ENCODE results near the gene MMP26.

The MMP26 gene

DNA sequence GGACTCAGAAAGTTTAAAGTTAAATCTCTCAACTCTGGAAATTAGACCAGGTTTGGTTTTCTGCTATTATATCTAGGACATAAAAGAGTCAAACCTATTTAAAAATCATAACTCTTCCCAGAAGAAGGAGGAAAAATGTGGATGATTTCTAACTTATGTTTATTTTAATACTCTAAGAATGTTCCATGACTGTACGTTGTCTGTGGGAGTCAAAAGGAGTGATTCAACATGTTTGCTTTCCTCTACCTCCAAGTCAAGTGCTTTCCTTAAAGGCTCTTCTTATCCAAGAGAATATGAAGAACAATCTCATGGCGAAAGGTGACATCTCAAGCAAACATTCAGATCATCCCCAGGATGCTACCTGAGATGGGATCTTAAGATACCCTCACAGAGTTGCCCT is 39.2 kb upstream of the MMP26 start:
- Histone ChIP-seq H3K36me3 (replicated peaks) (no peaks in the 10 kb centered on the region), H3K27me3 (replicated peaks) (no peaks in the 10 kb centered on the region), H3K4me3 (ENCODE audit: low read depth, low read length) (no peak overlapping the region), H3K27ac (peak overlapping the region; percentile 35)
- TF ChIP-seq, protein P1, sequence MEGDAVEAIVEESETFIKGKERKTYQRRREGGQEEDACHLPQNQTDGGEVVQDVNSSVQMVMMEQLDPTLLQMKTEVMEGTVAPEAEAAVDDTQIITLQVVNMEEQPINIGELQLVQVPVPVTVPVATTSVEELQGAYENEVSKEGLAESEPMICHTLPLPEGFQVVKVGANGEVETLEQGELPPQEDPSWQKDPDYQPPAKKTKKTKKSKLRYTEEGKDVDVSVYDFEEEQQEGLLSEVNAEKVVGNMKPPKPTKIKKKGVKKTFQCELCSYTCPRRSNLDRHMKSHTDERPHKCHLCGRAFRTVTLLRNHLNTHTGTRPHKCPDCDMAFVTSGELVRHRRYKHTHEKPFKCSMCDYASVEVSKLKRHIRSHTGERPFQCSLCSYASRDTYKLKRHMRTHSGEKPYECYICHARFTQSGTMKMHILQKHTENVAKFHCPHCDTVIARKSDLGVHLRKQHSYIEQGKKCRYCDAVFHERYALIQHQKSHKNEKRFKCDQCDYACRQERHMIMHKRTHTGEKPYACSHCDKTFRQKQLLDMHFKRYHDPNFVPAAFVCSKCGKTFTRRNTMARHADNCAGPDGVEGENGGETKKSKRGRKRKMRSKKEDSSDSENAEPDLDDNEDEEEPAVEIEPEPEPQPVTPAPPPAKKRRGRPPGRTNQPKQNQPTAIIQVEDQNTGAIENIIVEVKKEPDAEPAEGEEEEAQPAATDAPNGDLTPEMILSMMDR (IDR thresholded peaks at IDR 0.05; ENCODE audit: low read depth, low read length, missing control alignments), result no peak
- DNase-seq, result peak; percentile 32
- in situ Hi-C loops (cut with HindIII; ENCODE audit: low pct_ligation_motif_present, low sequenced_read_pairs), result no loop called here

DNA sequence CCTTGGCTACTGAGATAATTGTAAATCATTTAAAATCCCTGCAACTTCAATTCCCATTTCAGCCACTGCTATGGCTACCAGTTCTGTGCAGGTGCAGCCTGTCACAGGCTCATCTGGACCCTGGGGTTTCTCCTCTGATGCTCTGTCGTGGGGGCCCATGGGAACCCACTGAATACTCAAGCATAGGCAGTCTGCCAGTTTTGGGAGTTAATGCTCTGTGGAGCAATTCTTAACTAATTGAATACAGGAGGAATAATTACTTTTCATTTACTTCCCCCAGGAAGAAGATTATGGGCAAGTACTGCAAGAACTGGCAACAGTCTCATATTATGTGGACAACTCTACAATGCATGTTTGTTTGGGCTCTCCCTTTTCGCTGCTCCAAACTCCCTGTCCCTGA is 32.8 kb upstream of the MMP26 start:
- TF ChIP-seq, protein P1 (IDR thresholded peaks at IDR 0.05; ENCODE audit: low read depth, low read length, missing control alignments), result no peak
- H3K27ac ChIP-seq, result no peak overlapping the region
- no peak for DNase-seq
- H3K36me3 ChIP-seq (replicated peaks), result no peaks in the 10 kb centered on the region
- H3K27me3 ChIP-seq (replicated peaks), result no peaks in the 10 kb centered on the region
- no peak overlapping the region for H3K4me3 ChIP-seq (ENCODE audit: low read depth, low read length)
- in situ Hi-C loops (cut with HindIII; ENCODE audit: low pct_ligation_motif_present, low sequenced_read_pairs), result no loop called here

DNA sequence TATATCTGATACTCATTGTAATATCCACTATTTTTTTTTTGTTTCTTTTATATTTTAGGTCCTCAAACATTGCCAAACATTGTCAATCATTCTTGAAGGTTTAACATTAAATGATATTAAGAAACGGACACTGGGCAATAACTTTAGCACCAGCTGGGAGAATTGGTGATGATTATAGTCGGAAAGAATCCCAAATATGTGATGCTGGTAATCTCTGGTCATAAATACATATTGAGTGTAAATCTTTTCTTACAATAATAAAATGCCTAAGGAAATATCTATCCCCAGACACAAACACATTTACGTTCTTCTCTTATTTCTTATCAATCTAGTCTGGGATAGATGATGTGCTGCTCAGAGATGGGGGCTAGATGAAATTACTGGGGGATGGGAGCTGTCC is 32.1 kb upstream of the MMP26 start:
- Histone ChIP-seq H3K27ac (peak overlapping the region; percentile 36), H3K27me3 (replicated peaks) (no peaks in the 10 kb centered on the region), H3K36me3 (replicated peaks) (no peaks in the 10 kb centered on the region), H3K4me3 (ENCODE audit: low read depth, low read length) (no peak overlapping the region)
- DNase-seq, result no peak
- TF ChIP-seq, protein P1 (IDR thresholded peaks at IDR 0.05; ENCODE audit: low read depth, low read length, missing control alignments), result no peak
- in situ Hi-C loops (cut with HindIII; ENCODE audit: low pct_ligation_motif_present, low sequenced_read_pairs), result no loop called here

DNA sequence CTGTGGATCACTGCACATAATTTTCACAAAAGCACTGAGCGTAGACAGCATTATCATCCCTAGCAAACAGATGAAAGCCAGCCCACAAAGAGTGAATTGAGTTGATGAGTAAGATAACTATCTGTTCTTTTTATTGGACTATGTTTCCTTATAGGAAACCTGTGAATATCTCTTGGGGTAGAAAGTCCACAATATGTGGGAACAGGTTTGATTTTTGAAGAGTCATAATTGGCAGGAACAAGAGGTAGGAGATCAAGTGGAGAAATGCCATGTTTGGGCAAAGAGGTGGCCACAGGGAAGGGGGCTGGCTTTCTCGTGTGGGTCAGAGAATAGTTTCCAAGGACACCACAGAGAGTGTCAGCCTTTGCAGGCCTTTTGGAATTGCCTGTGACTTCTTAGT is 30.8 kb upstream of the MMP26 start:
- in situ Hi-C loops (cut with HindIII; ENCODE audit: low pct_ligation_motif_present, low sequenced_read_pairs), result no loop called here
- Histone ChIP-seq H3K4me3 (ENCODE audit: low read depth, low read length) (no peak overlapping the region), H3K27me3 (replicated peaks) (no peaks in the 10 kb centered on the region)

DNA sequence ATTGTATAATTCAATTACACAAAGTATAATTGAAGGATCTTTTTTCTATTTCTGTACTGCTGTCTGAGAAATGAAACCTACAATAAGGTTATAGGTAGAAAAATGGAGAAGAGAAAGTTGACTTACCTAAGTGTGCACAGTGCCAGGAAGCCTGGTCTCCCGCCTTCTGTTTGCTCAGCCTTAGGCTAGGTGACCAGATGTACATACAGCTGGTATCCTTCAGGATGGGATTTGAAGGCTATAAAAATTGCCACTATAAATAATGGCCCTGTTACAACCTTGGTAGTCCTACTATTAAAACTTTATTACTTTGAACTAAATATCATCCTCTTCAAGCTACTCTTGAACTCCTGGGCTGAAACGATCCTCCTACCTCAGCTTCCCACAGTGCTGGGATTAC is 26.6 kb upstream of the MMP26 start:
- H3K27me3 ChIP-seq (replicated peaks), result no peaks in the 10 kb centered on the region
- no peak for DNase-seq
- no peak overlapping the region for H3K4me3 ChIP-seq (ENCODE audit: low read depth, low read length)
- TF ChIP-seq, protein P1 (IDR thresholded peaks at IDR 0.05; ENCODE audit: low read depth, low read length, missing control alignments), result no peak
- in situ Hi-C loops (cut with HindIII; ENCODE audit: low pct_ligation_motif_present, low sequenced_read_pairs), result no loop called here
- no peaks in the 10 kb centered on the region for H3K36me3 ChIP-seq (replicated peaks)
- H3K27ac ChIP-seq, result no peak overlapping the region

More for the DNA sequence above, 30.8 kb upstream of the MMP26 start:
- no peaks in the 10 kb centered on the region for H3K36me3 ChIP-seq (replicated peaks)
- TF ChIP-seq, protein P1 (IDR thresholded peaks at IDR 0.05; ENCODE audit: low read depth, low read length, missing control alignments), result no peak
- H3K27ac ChIP-seq, result no peak overlapping the region
- DNase-seq, result no peak

DNA sequence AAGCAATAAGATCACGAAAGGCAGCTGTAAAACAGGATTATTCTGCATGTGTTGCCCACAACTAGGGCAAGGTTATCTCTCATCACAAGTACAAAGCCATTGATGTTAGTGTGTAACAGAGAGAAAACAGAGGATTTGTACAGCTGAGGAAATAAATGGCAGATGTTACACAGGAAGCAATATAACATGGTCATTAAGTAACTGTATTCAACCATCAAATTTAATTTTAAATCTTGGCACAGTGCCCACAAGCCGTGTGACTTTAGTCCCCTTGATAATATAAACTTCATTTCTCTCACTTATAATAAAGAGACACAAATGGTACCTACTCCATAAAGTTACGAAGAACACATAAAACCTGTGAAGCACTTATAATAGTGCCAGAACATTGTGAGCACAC is 24.2 kb upstream of the MMP26 start:
- in situ Hi-C loops (cut with HindIII; ENCODE audit: low pct_ligation_motif_present, low sequenced_read_pairs), result no loop called here
- no peak for DNase-seq
- TF ChIP-seq, protein P1 (IDR thresholded peaks at IDR 0.05; ENCODE audit: low read depth, low read length, missing control alignments), result no peak

More for the DNA sequence above, 24.2 kb upstream of the MMP26 start:
- Histone ChIP-seq H3K27ac (no peak overlapping the region), H3K36me3 (replicated peaks) (no peaks in the 10 kb centered on the region), H3K4me3 (ENCODE audit: low read depth, low read length) (no peak overlapping the region), H3K27me3 (replicated peaks) (no peaks in the 10 kb centered on the region)

Data from brain microvascular endothelial cell (primary cell).